ENCODE results near the gene STARD3.

Gene STARD3

GRCh38 chr17:39664581-39665561 lies 27.9 kb downstream of the STARD3 start, which contains the start of gene TCAP:
TCAP (plus strand) TSS chr17:39665349; CDS start chr17:39665360, 11 bp downstream.
- no peak for DNase-seq
- in situ Hi-C loops (cut with MboI; ENCODE audit: low pct_unique_long_range_greater_than_20kb, low sequenced_read_pairs): loop anchor here (25.0 kb wide), 1 partner anchor 103 kb away; no protein-coding TSS in a partner anchor

DNA sequence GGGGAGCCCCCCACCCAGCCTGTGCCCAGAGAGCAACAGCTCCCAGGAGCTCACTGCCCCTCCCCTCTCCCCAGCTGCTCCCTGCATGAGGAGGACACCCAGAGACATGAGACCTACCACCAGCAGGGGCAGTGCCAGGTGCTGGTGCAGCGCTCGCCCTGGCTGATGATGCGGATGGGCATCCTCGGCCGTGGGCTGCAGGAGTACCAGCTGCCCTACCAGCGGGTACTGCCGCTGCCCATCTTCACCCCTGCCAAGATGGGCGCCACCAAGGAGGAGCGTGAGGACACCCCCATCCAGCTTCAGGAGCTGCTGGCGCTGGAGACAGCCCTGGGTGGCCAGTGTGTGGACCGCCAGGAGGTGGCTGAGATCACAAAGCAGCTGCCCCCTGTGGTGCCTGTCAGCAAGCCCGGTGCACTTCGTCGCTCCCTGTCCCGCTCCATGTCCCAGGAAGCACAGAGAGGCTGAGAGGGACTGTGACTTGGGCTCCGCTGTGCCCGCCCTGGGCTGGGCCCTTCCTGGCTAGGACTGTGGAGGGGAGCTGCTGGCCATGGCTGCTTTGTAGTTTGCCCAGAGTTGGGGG lies 28.8 kb downstream of the STARD3 start:
- DNase-seq: no peak
- in situ Hi-C loops (cut with MboI; ENCODE audit: low pct_unique_long_range_greater_than_20kb, low sequenced_read_pairs): loop anchor here (25.0 kb wide), 1 partner anchor 103 kb away; no protein-coding TSS in a partner anchor

GRCh38 chr17:39666231-39666600 lies 29.3 kb downstream of the STARD3 start:
- no peak for DNase-seq
- in situ Hi-C loops (cut with MboI; ENCODE audit: low pct_unique_long_range_greater_than_20kb, low sequenced_read_pairs): loop anchor here (25.0 kb wide), 1 partner anchor 104 kb away; no protein-coding TSS in a partner anchor

GRCh38 chr17:39666601-39667261 lies 29.8 kb downstream of the STARD3 start:
- in situ Hi-C loops (cut with MboI; ENCODE audit: low pct_unique_long_range_greater_than_20kb, low sequenced_read_pairs): loop anchor here (25.0 kb wide), 1 partner anchor 104 kb away; no protein-coding TSS in a partner anchor
- DNase-seq: no peak

GRCh38 chr17:39667262-39667944 lies 30.5 kb downstream of the STARD3 start:
- in situ Hi-C loops (cut with MboI; ENCODE audit: low pct_unique_long_range_greater_than_20kb, low sequenced_read_pairs): loop anchor here (25.0 kb wide), 1 partner anchor 105 kb away; no protein-coding TSS in a partner anchor
- DNase-seq: no peak

- DNase-seq: peak; percentile 40
These were observed 31.3 kb downstream of the STARD3 start, which contains the start of gene PNMT for GRCh38 chr17:39667945-39668924. PNMT (plus strand) TSS chr17:39668453; CDS start chr17:39668476, 23 bp downstream.

GRCh38 chr17:39669897-39670735 lies 33.2 kb downstream of the STARD3 start:
- no peak for DNase-seq
- in situ Hi-C loops (cut with MboI; ENCODE audit: low pct_unique_long_range_greater_than_20kb, low sequenced_read_pairs): loop anchor here (25.0 kb wide), 1 partner anchor 108 kb away; no protein-coding TSS in a partner anchor

More at GRCh38 chr17:39667945-39668924, 31.3 kb downstream of the STARD3 start, which contains the start of gene PNMT:
- in situ Hi-C loops (cut with MboI; ENCODE audit: low pct_unique_long_range_greater_than_20kb, low sequenced_read_pairs): loop anchor here (25.0 kb wide), 1 partner anchor 106 kb away; no protein-coding TSS in a partner anchor

GRCh38 chr17:39670746-39671145 lies 33.8 kb downstream of the STARD3 start:
- in situ Hi-C loops (cut with MboI; ENCODE audit: low pct_unique_long_range_greater_than_20kb, low sequenced_read_pairs): loop anchor here (25.0 kb wide), 1 partner anchor 108 kb away; no protein-coding TSS in a partner anchor
- DNase-seq: no peak

DNA sequence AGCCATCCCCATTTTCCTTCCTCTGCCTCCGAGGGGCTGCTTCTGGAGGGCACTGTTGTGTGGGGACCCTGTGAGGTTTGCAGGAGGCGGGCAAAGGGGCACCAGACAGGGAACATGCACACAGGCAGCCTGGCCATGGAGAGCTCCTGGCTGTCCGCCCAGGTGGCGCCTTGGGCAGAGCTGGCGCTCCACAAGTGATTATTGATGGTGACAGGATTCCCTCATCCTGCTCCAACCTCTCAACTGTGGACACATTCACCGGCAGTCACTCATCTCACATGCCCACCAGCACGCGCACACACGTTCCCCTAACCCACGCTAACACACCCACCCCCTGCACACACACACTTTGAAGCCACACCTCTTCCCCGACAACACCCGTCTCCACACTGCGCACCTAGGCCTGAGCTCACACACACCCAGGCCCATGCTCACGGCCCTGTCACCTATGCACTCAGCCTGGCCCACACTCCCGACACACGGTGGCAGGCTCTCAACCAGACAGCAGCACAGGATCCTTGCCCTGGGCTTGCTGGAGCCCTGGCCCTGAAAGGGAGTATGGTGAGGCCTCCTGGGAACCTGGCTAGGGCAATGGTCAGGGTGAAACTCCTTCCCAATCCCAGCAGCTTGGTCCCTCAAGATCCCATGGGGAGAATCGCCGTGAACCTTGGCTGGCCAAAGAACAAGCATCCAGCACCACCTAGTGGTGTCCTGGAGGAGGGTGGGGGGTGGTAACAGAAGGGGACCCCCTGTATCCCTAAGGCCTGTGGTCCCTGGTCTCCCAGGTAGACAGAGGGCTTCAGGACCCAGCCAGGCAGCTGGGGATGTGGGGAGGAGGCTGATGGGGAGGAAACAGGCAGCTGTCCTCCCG lies 34.9 kb downstream of the STARD3 start:
- in situ Hi-C loops (cut with MboI; ENCODE audit: low pct_unique_long_range_greater_than_20kb, low sequenced_read_pairs): loop anchor here (25.0 kb wide), 1 partner anchor 110 kb away; no protein-coding TSS in a partner anchor
- DNase-seq: no peak

- in situ Hi-C loops (cut with MboI; ENCODE audit: low pct_unique_long_range_greater_than_20kb, low sequenced_read_pairs): loop anchor here (25.0 kb wide), 1 partner anchor 110 kb away; no protein-coding TSS in a partner anchor
- no peak for DNase-seq
These were observed 35.8 kb downstream of the STARD3 start for GRCh38 chr17:39672522-39673334.

DNA sequence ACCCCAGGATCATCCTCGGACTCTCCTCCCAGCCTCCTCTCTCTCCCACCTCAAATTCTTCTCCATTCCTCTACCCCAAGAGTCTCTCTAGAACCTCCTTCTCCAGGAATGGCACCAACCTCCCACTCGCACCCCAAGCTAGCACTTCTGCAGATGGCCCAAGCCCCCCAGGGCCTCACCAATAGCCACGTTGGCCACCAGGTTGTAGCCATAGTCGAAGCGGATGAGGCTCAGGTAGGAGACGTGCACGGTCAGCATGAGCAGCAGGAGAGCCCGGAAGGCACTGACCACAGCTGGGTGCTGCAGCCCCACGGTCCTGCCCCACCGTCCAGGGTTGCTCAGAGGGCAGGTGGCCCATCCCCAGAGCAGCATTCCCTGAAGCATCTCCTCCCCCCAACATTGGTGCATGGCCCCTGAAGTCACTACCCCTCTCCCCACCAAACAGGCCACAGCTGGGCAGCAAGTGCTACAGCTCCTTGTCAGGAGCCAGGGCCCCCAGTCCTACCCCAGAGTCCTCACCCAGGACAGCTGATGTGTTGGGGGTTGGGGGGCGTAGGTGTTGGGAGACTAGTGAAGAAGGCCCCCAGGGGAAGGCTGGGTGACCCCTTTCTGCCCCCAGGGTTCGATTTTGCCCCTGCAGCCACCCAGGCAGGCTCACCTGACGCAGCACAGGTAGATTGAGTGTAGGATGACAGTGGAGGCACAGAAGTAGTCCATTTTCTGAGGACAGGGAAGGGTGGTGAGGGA lies 36.6 kb downstream of the STARD3 start:
- in situ Hi-C loops (cut with MboI; ENCODE audit: low pct_unique_long_range_greater_than_20kb, low sequenced_read_pairs): loop anchor here (25.0 kb wide), 1 partner anchor 111 kb away; no protein-coding TSS in a partner anchor
- DNase-seq: no peak

GRCh38 chr17:39674179-39674578 lies 37.2 kb downstream of the STARD3 start:
- in situ Hi-C loops (cut with MboI; ENCODE audit: low pct_unique_long_range_greater_than_20kb, low sequenced_read_pairs): loop anchor here (25.0 kb wide), 1 partner anchor 112 kb away; no protein-coding TSS in a partner anchor
- DNase-seq: no peak

DNA sequence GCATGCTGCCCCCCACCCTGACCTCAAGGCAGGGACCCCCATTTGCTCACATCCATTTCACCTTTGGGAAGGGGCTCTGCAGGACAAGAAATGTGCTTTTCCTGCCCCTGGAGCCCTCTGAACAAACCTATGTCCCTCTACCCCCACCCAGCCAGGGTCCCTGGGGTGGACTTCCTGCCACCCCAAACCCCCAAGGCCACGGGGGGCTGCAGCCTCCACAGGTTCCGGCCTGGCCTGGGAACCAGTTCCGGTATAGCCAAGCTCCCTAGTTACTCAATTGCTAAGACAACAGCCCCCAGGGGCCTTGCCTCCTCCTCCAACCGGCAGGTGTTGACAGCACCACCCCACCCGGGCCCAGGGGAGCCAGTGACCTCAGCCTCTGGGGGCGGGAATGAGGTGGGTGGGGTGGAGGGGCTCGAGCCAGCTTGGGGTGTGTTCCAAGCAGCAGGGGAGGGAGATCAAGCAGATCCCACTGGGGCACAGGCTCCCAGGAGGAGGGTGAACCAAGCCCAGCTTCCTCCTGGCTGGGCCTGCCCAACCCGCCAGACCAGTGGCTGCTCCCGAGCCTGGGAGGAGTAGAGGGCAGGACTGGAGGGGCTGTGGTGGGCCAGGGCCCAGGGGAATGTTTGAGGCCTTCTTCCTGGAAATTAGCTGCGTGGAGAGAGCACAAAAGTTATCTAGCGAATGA lies 37.9 kb downstream of the STARD3 start:
- no peak for DNase-seq
- in situ Hi-C loops (cut with MboI; ENCODE audit: low pct_unique_long_range_greater_than_20kb, low sequenced_read_pairs): loop anchor here (25.0 kb wide), 1 partner anchor 113 kb away; no protein-coding TSS in a partner anchor
